Caco-2 (cell line): ENCODE data around the gene CPEB4. TPM values are rescaled to one million over a fixed set of nuclear protein-coding genes. Genes with fewer than 3 reads are reported as not detected.

Source experiments
- BruUV-seq: library from RNA; stranded (reverse); fragments of 400-500 nt; replicated peaks from 2 replicates; lab custom pipeline; 2021; lab: Mats Ljungman, UMichigan
- CTCF ChIA-PET: fragments of 300-600 bp; sonication (Branson Sonifier 250); formaldehyde crosslinking; loops from one replicate; lab custom pipeline; 2022; ENCODE audit warnings: antibody characterized with exemption; lab: Charles Lee
- POLR2A ChIA-PET: fragments of 300-600 bp; sonication (Branson Sonifier 250); formaldehyde crosslinking; loops from one replicate; lab custom pipeline; 2022; ENCODE audit warnings: antibody characterized with exemption; lab: Charles Lee
- DNase-seq, 2 experiments: peaks; one replicate each; pipeline versions ENCODE4 v3.0.0 to v3.0.0-alpha.2; 2020 to 2022
- H3K27me3 ChIP-seq: replicated peaks from 2 replicates; pipeline ENCODE4 v1.6.0; 2011; ENCODE audit warnings: low read length; ENCODE audit not compliant: control insufficient read depth, insufficient read depth
- H3K36me3 ChIP-seq: 2 replicates; pipeline ENCODE4 v1.5.1; 2011; ENCODE audit warnings: low read length; ENCODE audit not compliant: control insufficient read depth, insufficient read depth
- H3K4me1 ChIP-seq: fragments of 250-450 bp; sonication (Bioruptor Pico); 2 replicates; pipeline ENCODE4 v1.5.1; 2020; ENCODE audit warnings: mild to moderate bottlenecking
- H3K4me3 ChIP-seq: 2 replicates; pipeline ENCODE4 v1.5.1; 2011; ENCODE audit warnings: low read depth, mild to moderate bottlenecking, control low read depth, low read length
- H3K9me3 ChIP-seq: fragments of 250-450 bp; sonication (Bioruptor Pico); 2 replicates; pipeline ENCODE4 v1.5.1; 2020; ENCODE audit warnings: mild to moderate bottlenecking, moderate library complexity
- H3K27ac Mint-ChIP-seq: one replicate; pipeline ENCODE4 v1.8.0; 2022; ENCODE audit warnings: mixed read lengths; ENCODE audit not compliant: unreplicated experiment
- H3K27me3 Mint-ChIP-seq: one replicate; pipeline ENCODE4 v1.8.0; 2022; ENCODE audit warnings: mixed read lengths; ENCODE audit not compliant: insufficient read depth, unreplicated experiment
- H3K36me3 Mint-ChIP-seq: one replicate; pipeline ENCODE4 v1.8.0; 2022; ENCODE audit warnings: mild to moderate bottlenecking, mixed read lengths; ENCODE audit not compliant: insufficient read depth, unreplicated experiment
- H3K4me1 Mint-ChIP-seq: one replicate; pipeline ENCODE4 v1.8.0; 2022; ENCODE audit warnings: low read depth, mixed read lengths; ENCODE audit not compliant: unreplicated experiment
- H3K4me3 Mint-ChIP-seq: one replicate; pipeline ENCODE4 v1.8.0; 2022; ENCODE audit warnings: mild to moderate bottlenecking, moderate library complexity, mixed read lengths; ENCODE audit not compliant: unreplicated experiment
- H3K9me3 Mint-ChIP-seq: one replicate; pipeline ENCODE4 v1.8.0; 2022; ENCODE audit warnings: mixed read lengths; ENCODE audit not compliant: unreplicated experiment
- intact Hi-C: fragments of 100-400 bp; cut with micrococcal nuclease; formaldehyde crosslinking; loops from one replicate; pipeline ENCODE4 v1.10.0; 2022; ENCODE audit not compliant: unreplicated experiment
- total RNA-seq: library from RNA; stranded (reverse); gene quantifications from 2 replicates; pipeline ENCODE4 v1.2.3, GENCODE V29; 2022
- TF ChIP-seq, protein P1 (sequence below), 2 experiments: fragments of 200-600 bp in 1 of 2; IDR thresholded peaks; 1 replicate in 1 of 2; 2 replicates in 1 of 2; pipeline versions ENCODE4 v1.5.1 to v1.8.0; 2011 to 2022; ENCODE audit warnings: antibody characterized with exemption in 1 of 2, control low read depth in 1 of 2, inconsistent platforms in 1 of 2, low read depth in 1 of 2, low read length in 1 of 2, mild to moderate bottlenecking in 1 of 2, moderate library complexity in 1 of 2; ENCODE audit not compliant: insufficient read depth in 1 of 2, severe bottlenecking in 1 of 2, unreplicated experiment in 1 of 2

Gene CPEB4
- total RNA-seq, 1 experiment from 2014 or later, result 25.1 TPM

DNA sequence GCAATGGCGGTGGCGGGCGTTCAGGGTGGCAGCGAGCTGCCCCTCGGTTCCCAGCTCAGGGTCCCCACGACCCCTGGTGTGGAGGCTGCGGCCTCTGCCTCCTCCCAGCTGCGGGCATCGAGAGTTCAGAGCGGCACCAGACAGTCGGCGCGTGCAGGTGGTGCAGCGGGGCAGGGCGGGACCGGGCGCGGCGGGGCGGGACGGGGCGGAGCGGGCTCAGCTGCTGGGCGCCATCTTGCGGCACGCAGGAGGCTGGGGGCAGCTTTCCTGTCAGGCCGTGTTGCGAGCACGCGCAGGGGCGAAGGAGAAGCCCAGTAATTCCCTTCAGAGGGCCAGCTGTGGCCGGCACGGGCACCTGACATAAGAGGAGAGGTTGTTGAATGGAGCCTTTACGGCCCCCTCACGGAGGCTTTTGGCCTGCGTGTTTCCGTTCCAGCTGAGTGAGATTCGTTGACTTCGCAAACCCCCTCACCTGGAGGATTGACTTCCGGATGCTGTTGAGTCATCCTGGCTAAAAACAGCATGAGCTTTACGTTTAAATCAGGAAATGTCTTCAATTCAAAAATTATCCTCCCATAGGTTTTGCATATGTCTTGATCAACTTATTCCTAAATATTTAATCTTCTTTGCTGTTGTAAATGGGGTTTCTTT is 101.4 kb downstream of the CPEB4 start:
- Mint-ChIP-seq H3K27me3 (peaks cover 3% of the 10 kb centered on the region), H3K9me3 (no peaks in the 10 kb centered on the region), H3K27ac (no peak overlapping the region), H3K4me1 (no peaks in the 10 kb centered on the region), H3K36me3 (no peaks in the 10 kb centered on the region), H3K4me3 (no peak overlapping the region)
- DNase-seq, result no peak
- no peaks in the 10 kb centered on the region for H3K36me3 ChIP-seq
- intact Hi-C loops, result no loop called here
- H3K4me1 ChIP-seq, result no peaks in the 10 kb centered on the region
- H3K27me3 ChIP-seq, result no peaks in the 10 kb centered on the region
- BruUV-seq, result no TSS peak
- TF ChIP-seq, protein P1, sequence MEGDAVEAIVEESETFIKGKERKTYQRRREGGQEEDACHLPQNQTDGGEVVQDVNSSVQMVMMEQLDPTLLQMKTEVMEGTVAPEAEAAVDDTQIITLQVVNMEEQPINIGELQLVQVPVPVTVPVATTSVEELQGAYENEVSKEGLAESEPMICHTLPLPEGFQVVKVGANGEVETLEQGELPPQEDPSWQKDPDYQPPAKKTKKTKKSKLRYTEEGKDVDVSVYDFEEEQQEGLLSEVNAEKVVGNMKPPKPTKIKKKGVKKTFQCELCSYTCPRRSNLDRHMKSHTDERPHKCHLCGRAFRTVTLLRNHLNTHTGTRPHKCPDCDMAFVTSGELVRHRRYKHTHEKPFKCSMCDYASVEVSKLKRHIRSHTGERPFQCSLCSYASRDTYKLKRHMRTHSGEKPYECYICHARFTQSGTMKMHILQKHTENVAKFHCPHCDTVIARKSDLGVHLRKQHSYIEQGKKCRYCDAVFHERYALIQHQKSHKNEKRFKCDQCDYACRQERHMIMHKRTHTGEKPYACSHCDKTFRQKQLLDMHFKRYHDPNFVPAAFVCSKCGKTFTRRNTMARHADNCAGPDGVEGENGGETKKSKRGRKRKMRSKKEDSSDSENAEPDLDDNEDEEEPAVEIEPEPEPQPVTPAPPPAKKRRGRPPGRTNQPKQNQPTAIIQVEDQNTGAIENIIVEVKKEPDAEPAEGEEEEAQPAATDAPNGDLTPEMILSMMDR (IDR thresholded peaks at IDR 0.05; ENCODE audit: insufficient read depth in 1 of 2, low read depth in 1 of 2, low read length in 1 of 2, severe bottlenecking in 1 of 2, unreplicated experiment in 1 of 2), result no peak
- H3K9me3 ChIP-seq, result peaks cover 4% of the 10 kb centered on the region
- ChIA-PET CTCF (no interaction called here), POLR2A (no interaction called here)
- H3K4me3 ChIP-seq, result no peak overlapping the region

DNA sequence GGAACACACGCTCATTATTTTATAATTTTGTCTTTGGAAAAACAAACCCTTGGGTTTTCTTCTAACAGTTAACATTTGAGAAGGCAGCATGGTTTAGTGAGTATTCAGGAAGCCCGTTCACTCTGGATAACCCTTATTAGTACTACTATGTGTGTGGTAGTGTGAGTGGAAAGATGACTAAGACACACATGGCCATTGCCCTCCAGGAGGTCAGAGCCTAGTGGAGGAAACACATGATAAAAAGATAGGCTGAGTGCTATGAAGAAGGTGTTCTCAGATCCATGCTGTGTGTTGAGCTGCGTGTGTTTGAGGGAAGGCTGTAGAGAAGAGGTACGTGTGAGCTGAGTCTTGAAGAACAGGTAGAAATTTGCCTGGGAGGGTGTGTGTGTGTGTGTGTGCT is 109.2 kb downstream of the CPEB4 start:
- Mint-ChIP-seq H3K4me3 (no peak overlapping the region), H3K27ac (no peak overlapping the region), H3K27me3 (peaks cover 22% of the 10 kb centered on the region), H3K4me1 (no peaks in the 10 kb centered on the region), H3K36me3 (no peaks in the 10 kb centered on the region), H3K9me3 (no peaks in the 10 kb centered on the region)
- TF ChIP-seq, protein P1 (IDR thresholded peaks at IDR 0.05; ENCODE audit: insufficient read depth in 1 of 2, low read depth in 1 of 2, low read length in 1 of 2, severe bottlenecking in 1 of 2, unreplicated experiment in 1 of 2), result no peak
- POLR2A ChIA-PET, result interaction anchor here (0.6 kb wide), 1 partner anchor 341 kb away, joined by 5 read pairs; no protein-coding TSS in a partner anchor
- Histone ChIP-seq H3K36me3 (no peaks in the 10 kb centered on the region), H3K27me3 (no peaks in the 10 kb centered on the region), H3K9me3 (no peaks in the 10 kb centered on the region; the same call in 1 of the 2 replicates), H3K4me3 (no peak overlapping the region), H3K4me1 (no peaks in the 10 kb centered on the region)
- intact Hi-C loops, result no loop called here
- CTCF ChIA-PET, result no interaction called here
- no TSS peak for BruUV-seq
- DNase-seq, result no peak

DNA sequence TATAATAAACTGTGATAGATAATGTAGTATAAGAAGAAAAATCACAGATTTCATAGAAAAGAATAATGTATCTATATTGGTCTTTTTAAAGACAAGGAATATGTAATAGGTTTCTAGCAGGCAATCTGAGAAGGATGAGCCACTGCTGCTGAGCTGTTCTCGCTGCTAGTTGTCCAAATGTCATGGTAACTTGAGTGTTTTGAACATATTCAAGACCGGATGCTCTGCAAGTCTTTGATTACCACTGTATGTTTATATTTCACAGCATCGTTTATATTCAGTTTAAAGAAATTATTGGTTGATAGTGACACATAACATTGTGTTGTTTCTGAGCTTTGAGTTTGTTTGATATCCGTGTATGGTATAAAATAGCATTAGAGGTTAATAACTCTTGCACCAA is 110.4 kb downstream of the CPEB4 start:
- Mint-ChIP-seq H3K4me1 (no peaks in the 10 kb centered on the region), H3K9me3 (no peaks in the 10 kb centered on the region), H3K36me3 (no peaks in the 10 kb centered on the region), H3K27me3 (peaks cover 27% of the 10 kb centered on the region), H3K27ac (no peak overlapping the region), H3K4me3 (no peak overlapping the region)
- Histone ChIP-seq H3K36me3 (no peaks in the 10 kb centered on the region), H3K9me3 (no peaks in the 10 kb centered on the region; the same call in 1 of the 2 replicates), H3K27me3 (no peaks in the 10 kb centered on the region), H3K4me1 (no peaks in the 10 kb centered on the region), H3K4me3 (no peak overlapping the region)
- TF ChIP-seq, protein P1 (IDR thresholded peaks at IDR 0.05; ENCODE audit: insufficient read depth in 1 of 2, low read depth in 1 of 2, low read length in 1 of 2, severe bottlenecking in 1 of 2, unreplicated experiment in 1 of 2), result no peak
- BruUV-seq, result no TSS peak
- no peak for DNase-seq
- CTCF ChIA-PET, result no interaction called here
- intact Hi-C loops, result no loop called here
- POLR2A ChIA-PET, result no interaction called here
